Upper lobe of left lung (tissue), 4 donors: Measurements from ENCODE around the gene SPDYC.

Experiments
- EP300 ChIP-seq, 4 donors: sonication (generic); formaldehyde crosslinking; IDR thresholded peaks; one replicate each; pipeline ENCODE4 v1.5.1; 2017; ENCODE audit warnings: antibody characterized with exemption in 4 of 4, control low read depth in 2 of 4
- POLR2A ChIP-seq, 4 donors: fragments of 450-650 bp; IDR thresholded peaks; one replicate each; pipeline ENCODE4 v1.5.1; 2016 to 2017; ENCODE audit warnings: antibody characterized with exemption in 4 of 4, mild to moderate bottlenecking in 2 of 4
- POLR2AphosphoS5 ChIP-seq, 2 donors: sonication (generic); formaldehyde crosslinking; IDR thresholded peaks; one replicate each; pipeline ENCODE4 v1.5.1; 2017; ENCODE audit warnings: antibody characterized with exemption in 2 of 2
- TF ChIP-seq, protein P1 (sequence below), 6 experiments: fragments of 450-650 bp in 4 of 6; fragments of 200-600 bp in 2 of 6; sonication (generic) in 2 of 6; IDR thresholded peaks; one replicate each; pipeline ENCODE4 v1.5.1; 2016 to 2019; ENCODE audit warnings: antibody characterized with exemption in 6 of 6

DNA sequence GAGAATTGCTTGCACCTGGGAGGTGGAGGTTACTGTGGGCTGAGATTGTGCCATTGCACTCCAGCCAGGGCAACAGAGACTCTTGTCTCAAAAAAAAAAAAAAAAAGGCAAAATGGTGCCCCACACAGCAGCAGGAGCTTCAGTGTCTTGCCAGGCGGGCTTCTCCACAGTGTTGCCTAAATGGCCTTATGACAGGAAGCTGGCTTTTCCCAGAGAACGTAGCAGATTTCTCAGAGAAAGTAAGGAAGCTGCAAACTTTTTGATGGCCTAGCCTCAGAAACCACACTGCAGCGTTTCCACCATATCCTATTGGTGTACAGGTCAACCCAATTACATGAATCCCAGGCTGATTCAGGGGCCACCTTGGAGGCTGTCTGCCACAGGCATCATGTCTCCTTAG, 12.7 kb upstream of the SPDYC start:
- TF ChIP-seq, protein P1, sequence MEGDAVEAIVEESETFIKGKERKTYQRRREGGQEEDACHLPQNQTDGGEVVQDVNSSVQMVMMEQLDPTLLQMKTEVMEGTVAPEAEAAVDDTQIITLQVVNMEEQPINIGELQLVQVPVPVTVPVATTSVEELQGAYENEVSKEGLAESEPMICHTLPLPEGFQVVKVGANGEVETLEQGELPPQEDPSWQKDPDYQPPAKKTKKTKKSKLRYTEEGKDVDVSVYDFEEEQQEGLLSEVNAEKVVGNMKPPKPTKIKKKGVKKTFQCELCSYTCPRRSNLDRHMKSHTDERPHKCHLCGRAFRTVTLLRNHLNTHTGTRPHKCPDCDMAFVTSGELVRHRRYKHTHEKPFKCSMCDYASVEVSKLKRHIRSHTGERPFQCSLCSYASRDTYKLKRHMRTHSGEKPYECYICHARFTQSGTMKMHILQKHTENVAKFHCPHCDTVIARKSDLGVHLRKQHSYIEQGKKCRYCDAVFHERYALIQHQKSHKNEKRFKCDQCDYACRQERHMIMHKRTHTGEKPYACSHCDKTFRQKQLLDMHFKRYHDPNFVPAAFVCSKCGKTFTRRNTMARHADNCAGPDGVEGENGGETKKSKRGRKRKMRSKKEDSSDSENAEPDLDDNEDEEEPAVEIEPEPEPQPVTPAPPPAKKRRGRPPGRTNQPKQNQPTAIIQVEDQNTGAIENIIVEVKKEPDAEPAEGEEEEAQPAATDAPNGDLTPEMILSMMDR (IDR thresholded peaks at IDR 0.05): no peak
- TF ChIP-seq POLR2AphosphoS5 (IDR thresholded peaks at IDR 0.05) (no peak), POLR2A (IDR thresholded peaks at IDR 0.05) (no peak), EP300 (IDR thresholded peaks at IDR 0.05) (no peak)
